Central memory CD8-positive, alpha-beta T cell (primary cell): ENCODE data around the gene ACADVL.
"Not testable (repeated sequence)": the region's sequence is repeated elsewhere in the genome, so short reads cannot be mapped to it uniquely, and the experiment has no call there.

ENCODE experiments used
- ATAC-seq: fragments of 150-1000 bp; cut with Tn5 transposase; replicated peaks from 2 replicates; pipeline ENCODE4 v1.10.0; 2022; ENCODE audit warnings: mild to moderate bottlenecking, moderate FRiP score, moderate number of reproducible peaks; ENCODE audit not compliant: poor library complexity, severe bottlenecking; ENCODE audit errors: extremely low read depth
- DNase-seq, 2 donors: peaks; one replicate each; pipeline ENCODE4 v3.0.0; 2021; ENCODE audit warnings: low spot score in 2 of 2
- H3K27ac Mint-ChIP-seq: one replicate; pipeline ENCODE4 v1.8.0; 2022; ENCODE audit warnings: low read depth, mild to moderate bottlenecking, moderate library complexity, mixed read lengths
- H3K27me3 Mint-ChIP-seq: one replicate; pipeline ENCODE4 v1.8.0; 2022; ENCODE audit warnings: mixed read lengths
- H3K36me3 Mint-ChIP-seq: one replicate; pipeline ENCODE4 v1.8.0; 2022; ENCODE audit warnings: mild to moderate bottlenecking, moderate library complexity, mixed read lengths; ENCODE audit not compliant: insufficient read depth
- H3K4me1 Mint-ChIP-seq: one replicate; pipeline ENCODE4 v1.8.0; 2022; ENCODE audit warnings: mixed read lengths
- H3K4me3 Mint-ChIP-seq: one replicate; pipeline ENCODE4 v1.8.0; 2022; ENCODE audit warnings: mild to moderate bottlenecking, moderate library complexity, mixed read lengths
- H3K9me3 Mint-ChIP-seq: one replicate; pipeline ENCODE4 v1.8.0; 2022; ENCODE audit warnings: mixed read lengths

Gene ACADVL

DNA sequence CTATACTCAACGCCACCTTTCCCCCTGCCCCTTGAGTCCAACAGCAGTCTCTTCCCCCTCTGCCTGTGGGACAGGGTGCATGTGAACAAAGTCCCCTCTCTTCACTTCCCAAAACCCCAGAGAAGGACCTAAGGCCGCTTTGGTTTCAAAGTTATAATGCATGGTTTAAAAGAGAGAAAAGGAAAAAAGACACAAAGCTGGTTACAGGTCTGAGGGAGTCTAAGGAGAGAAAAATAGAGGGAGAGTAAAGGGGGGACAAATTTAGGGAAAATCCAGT is 23.7 kb downstream of the ACADVL start:
- ATAC-seq, result no peak
- peaks cover 54% of the 10 kb centered on the region for H3K36me3 Mint-ChIP-seq
- no peak for DNase-seq
- H3K4me3 Mint-ChIP-seq, result peak overlapping the region; percentile 98
- H3K27me3 Mint-ChIP-seq, result no peaks in the 10 kb centered on the region
- H3K9me3 Mint-ChIP-seq, result no peaks in the 10 kb centered on the region
- peak overlapping the region; percentile 90 for H3K27ac Mint-ChIP-seq
- peaks cover 52% of the 10 kb centered on the region for H3K4me1 Mint-ChIP-seq

DNA sequence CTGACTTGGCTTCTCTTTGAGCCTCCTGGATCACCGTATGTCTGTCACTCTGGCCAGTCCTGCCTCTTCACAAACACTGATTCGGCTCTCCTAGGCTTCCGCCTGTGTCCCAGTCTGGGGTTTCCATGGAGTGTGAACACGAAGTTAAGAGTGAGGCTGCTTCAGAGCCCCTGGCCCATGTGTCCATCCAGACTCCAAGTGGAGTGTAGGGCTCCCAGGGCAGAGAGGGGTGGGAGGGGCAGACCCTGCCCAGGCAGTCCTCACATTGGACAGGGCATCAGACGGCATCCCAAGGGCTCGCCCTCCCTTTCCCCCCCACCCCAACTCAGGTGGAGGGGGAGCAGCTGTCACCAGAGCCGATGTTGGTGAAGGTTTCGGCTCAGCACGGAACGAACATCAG is 24.1 kb downstream of the ACADVL start:
- DNase-seq, H3K27me3 Mint-ChIP-seq, H3K9me3 Mint-ChIP-seq, ATAC-seq, H3K27ac Mint-ChIP-seq: not testable (repeated sequence)
- peaks cover 56% of the 10 kb centered on the region for H3K4me1 Mint-ChIP-seq
- peak overlapping the region; percentile 98 for H3K4me3 Mint-ChIP-seq
- H3K36me3 Mint-ChIP-seq, result peaks cover 54% of the 10 kb centered on the region

DNA sequence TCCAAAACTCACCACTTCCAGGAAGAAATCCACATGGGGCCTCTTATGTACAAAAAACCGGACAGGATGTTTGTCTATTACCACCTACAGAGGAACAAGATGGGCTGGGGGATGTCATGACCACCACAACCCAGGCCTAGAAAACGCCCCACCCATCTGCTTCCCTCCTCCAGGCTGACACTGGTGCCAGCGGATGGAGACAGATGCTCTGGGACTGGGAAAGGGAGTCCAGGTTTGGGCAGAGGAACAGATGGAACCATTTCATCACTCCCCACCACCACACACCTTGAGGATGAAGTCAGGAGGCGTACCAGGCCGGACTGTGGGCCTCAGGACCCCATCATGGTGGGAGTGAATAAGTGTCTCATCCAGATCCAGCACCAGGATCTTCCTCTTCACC is 27.0 kb downstream of the ACADVL start:
- Mint-ChIP-seq H3K4me1 (peaks cover 55% of the 10 kb centered on the region), H3K36me3 (peaks cover 44% of the 10 kb centered on the region), H3K9me3 (no peaks in the 10 kb centered on the region), H3K4me3 (no peak overlapping the region), H3K27me3 (no peaks in the 10 kb centered on the region), H3K27ac (no peak overlapping the region)
- DNase-seq (no peak), ATAC-seq (no peak)

DNA sequence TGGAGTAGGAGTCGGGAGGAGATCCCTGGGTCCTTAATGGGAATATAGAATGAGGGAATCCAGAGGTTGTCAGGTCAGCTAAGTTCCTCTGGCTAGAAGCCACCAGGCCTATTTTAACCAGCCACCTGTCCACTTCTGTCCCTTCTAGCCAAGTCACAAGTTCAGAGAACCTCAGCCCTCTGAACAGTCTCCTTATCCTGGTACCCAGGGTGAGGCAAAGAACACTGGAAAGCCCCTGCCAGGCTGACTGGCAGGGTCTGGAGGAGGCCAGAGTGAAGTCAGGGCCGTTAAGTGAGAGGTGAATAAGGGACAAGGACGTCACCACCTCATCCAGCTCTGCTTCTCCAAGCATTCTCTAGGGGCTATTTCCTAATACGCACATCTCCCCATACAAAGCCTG is 29.1 kb downstream of the ACADVL start:
- ATAC-seq (no peak), DNase-seq (no peak)
- Mint-ChIP-seq H3K27me3 (no peaks in the 10 kb centered on the region), H3K4me3 (peak overlapping the region; percentile 46), H3K4me1 (peaks cover 52% of the 10 kb centered on the region), H3K27ac (peak overlapping the region; percentile 41), H3K9me3 (no peaks in the 10 kb centered on the region), H3K36me3 (peaks cover 46% of the 10 kb centered on the region)

DNA sequence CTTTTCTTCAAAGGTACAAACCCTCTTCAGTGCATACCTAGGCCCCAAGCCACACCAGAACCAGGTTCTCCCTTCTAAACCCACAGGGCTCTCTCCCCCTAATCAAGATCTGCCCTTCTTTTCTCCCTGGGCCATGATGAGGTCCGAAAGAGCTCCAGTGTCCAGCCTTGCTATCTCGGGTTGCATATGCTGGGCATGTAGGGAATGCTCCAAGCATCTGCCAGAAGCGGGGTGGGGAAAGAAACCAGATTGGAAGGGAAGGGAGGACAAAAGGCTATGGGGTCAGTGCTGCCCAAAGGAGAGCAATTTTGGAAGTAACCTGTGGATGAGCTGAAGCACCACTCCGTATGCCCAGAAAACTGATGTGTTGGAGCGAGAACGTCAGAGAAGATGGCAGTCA is 29.5 kb downstream of the ACADVL start:
- Mint-ChIP-seq H3K27ac (peak overlapping the region; percentile 41), H3K4me1 (peaks cover 52% of the 10 kb centered on the region), H3K4me3 (peak overlapping the region; percentile 46), H3K27me3 (no peaks in the 10 kb centered on the region), H3K36me3 (peaks cover 46% of the 10 kb centered on the region), H3K9me3 (no peaks in the 10 kb centered on the region)
- ATAC-seq (no peak), DNase-seq (no peak)

DNA sequence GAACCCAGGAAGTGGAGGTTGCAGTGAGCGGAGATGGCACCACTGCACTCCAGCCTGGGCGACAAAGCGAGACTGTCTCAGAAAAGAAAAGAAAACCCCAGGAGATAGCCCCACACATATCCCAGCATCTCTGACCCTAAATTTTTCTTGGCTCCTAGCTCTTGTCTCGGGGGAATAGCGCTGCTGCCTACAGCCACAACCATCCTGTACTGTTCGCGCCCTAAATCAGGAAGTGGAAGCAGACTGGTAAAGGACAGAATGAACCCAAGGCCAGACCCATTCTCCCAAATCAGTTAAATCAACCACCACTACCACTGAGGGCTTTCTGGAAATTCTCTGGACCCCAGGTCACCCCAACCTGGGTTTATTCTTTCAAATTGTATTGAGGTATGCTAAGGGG is 30.1 kb downstream of the ACADVL start:
- H3K4me1 Mint-ChIP-seq, result peaks cover 55% of the 10 kb centered on the region
- H3K36me3 Mint-ChIP-seq, result peaks cover 46% of the 10 kb centered on the region
- H3K4me3 Mint-ChIP-seq, result peak overlapping the region; percentile 93
- DNase-seq, result no peak
- H3K9me3 Mint-ChIP-seq, result no peaks in the 10 kb centered on the region
- ATAC-seq, result no peak
- H3K27me3 Mint-ChIP-seq, result no peaks in the 10 kb centered on the region
- peak overlapping the region; percentile 93 for H3K27ac Mint-ChIP-seq

DNA sequence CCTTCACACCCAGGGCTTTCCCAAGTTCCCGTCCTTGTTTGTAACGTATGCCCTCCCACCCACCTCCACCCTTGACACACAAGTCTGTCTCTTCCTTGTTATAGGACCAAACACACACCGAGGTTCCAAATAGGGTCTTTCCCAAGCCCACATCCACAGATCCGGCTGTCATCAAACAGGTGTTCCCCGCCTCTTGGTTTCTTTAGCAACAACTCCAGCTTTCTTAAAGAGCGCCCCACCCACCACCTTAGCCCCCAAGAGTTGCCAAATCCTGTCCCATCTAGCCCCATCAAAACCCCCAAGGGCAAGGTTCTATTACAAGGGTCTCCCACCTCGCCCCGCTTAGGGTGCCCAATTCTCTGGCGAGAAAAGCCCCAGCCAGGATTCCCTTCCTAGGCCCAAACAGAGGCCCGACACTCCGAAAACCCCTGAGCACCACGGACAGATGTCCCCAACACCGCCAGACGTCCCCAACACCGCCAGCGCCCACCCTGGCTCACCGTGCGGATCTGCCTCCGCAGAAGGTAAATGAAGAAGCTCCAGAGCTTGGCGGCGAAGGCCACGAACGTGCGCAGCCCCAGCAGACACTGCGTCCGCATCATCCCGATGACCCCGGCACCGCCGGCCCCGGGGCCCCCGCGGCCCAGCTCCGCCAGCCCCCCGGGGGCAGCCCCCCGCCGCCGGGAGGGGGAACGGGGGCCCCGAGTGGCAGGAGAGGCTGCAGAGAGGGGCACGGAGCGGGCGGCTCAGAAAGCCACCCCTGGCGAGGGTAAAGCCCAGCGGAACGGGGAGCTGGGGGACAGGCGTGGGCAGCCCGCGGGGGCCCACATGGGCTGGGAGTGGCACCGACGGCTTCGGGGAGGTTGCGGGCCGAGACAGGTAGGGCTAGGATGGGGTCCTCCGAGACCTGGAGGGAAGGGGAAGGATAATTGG is 31.2 kb downstream of the ACADVL start:
- peaks cover 48% of the 10 kb centered on the region for H3K36me3 Mint-ChIP-seq
- peak overlapping the region; percentile 93 for H3K27ac Mint-ChIP-seq
- H3K9me3 Mint-ChIP-seq, result no peaks in the 10 kb centered on the region
- peak overlapping the region; percentile 93 for H3K4me3 Mint-ChIP-seq
- DNase-seq (no peak), ATAC-seq (peak; percentile 10)
- H3K27me3 Mint-ChIP-seq, result no peaks in the 10 kb centered on the region
- peaks cover 55% of the 10 kb centered on the region for H3K4me1 Mint-ChIP-seq

DNA sequence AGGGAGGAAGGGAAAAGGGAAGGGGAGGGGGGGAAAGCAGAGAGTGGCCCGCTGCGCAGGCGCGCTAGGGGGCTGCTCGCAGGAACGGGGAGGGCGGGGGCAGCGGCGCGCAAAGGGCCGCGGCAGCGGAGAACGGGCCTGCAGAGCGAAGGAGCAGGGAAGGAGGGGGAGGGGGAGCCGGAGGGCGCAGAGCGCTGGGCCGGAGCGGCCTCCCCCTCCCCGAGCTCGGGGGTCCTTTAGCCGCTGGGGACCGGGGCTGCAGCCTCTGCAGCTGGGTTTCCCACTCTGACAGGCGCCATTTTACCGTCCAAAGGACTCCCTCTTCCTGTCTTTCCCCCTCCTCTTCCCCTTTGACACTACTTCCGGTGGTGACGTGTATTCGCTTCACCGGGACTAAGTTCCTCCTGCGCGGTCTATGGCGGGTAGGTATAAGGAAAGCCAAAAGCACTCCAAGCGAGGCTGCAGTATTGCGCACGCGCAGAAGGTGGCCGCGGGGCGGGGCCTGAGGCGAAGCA is 32.0 kb downstream of the ACADVL start, which contains the start of gene CTDNEP1:
Gene CTDNEP1, minus strand, starts transcription at position 74 of the 515 bp plus-strand sequence. CDS start 438 bp downstream, outside the sequence.
- no peaks in the 10 kb centered on the region for H3K27me3 Mint-ChIP-seq
- peak; percentile 96 for ATAC-seq

DNA sequence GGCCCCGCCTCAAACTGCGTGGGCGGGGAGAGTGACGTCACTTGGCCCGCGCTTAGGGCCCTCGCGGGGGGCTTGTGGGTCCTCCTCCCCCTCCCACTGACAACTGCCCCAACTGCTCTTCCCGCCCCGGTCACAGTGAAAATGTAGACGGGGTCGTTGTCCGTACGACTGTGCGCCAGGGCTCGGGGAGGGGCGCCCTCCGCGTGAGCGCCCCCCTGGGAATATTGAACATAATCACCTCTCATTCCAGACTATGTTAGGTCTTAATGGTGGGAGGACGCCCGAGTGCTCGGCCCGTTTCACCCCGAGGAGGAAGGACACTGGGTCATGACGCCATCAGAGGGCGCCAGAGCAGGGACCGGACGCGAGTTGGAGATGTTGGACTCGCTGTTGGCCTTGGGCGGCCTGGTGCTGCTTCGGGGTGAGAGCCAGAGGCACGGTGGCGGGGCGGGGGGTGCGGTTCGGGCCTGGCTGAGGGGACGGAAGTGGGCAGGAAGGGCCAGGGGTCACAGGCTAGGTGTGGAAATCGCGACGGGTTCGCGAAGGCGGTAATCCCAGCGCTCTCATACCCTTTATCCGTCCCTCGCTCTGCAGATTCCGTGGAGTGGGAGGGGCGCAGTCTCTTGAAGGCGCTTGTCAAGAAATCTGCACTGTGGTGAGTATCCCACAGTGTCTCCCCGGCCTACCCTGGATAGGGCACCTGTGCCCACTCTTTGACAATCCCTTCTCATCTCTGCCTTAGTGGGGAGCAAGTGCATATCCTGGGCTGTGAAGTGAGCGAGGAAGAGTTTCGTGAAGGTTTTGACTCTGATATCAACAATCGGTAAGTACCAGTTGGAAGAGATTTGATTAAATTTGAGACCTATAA is 32.7 kb downstream of the ACADVL start, which contains the start of gene ELP5:
Gene ELP5, plus strand, starts transcription at position 40 of the 868 bp plus-strand sequence. Its CDS starts 336 bp downstream, at position 376.
- Mint-ChIP-seq H3K27ac (peak within 1 kb of the TSS; percentile 93), H3K4me3 (peak within 1 kb of the TSS; percentile 93), H3K9me3 (no peaks in the 10 kb centered on the region), H3K27me3 (no peaks in the 10 kb centered on the region), H3K36me3 (peaks cover 50% of the 10 kb centered on the region), H3K4me1 (peaks cover 46% of the 10 kb centered on the region)
- ATAC-seq (peak; percentile 57), DNase-seq (peak; percentile 80 to 83)

More for the DNA sequence above, 32.0 kb downstream of the ACADVL start, which contains the start of gene CTDNEP1:
- Mint-ChIP-seq H3K4me1 (peaks cover 48% of the 10 kb centered on the region), H3K4me3 (peak within 1 kb of the TSS; percentile 93), H3K9me3 (no peaks in the 10 kb centered on the region), H3K27ac (peak within 1 kb of the TSS; percentile 93), H3K36me3 (peaks cover 49% of the 10 kb centered on the region)
- DNase-seq, result peak; percentile 96 to 98

DNA sequence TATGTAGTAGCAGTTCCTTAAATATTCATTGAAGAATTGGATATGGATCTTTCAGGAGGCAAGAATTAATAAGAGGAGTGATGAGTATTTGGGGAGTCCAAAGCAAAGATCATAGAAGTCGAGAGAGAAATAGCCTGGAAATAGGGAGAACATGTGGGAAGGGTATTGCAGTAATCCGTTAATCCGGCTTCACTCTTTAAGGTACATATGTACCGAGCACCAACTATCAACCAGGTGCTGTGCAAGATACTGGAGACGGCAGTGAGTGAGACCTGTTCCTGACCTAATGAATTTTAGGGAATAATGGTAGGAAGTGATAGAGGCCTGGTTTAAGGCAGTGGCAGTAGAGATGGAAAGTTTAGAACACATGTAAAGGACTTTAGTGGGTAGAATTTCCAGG is 33.3 kb downstream of the ACADVL start:
- peak overlapping the region; percentile 93 for H3K4me3 Mint-ChIP-seq
- H3K4me1 Mint-ChIP-seq, result peaks cover 46% of the 10 kb centered on the region
- DNase-seq (no peak), ATAC-seq (no peak)
- no peaks in the 10 kb centered on the region for H3K9me3 Mint-ChIP-seq
- peak overlapping the region; percentile 93 for H3K27ac Mint-ChIP-seq
- no peaks in the 10 kb centered on the region for H3K27me3 Mint-ChIP-seq
- peaks cover 52% of the 10 kb centered on the region for H3K36me3 Mint-ChIP-seq

DNA sequence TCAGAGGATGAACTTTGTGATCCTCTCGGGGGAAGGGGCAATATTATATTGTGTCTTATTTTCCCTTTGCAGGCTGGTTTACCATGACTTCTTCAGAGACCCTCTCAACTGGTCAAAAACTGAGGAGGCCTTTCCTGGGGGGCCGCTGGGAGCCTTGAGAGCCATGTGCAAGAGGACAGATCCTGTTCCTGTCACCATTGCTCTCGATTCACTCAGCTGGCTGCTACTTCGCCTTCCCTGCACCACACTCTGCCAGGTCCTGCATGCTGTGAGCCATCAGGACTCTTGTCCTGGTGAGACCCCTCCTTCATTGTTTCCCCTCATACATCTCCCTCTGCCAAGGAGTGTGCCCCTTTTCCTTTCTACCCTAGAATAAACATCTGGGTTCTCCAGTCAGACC is 34.8 kb downstream of the ACADVL start:
- ATAC-seq (no peak), DNase-seq (no peak)
- Mint-ChIP-seq H3K9me3 (no peaks in the 10 kb centered on the region), H3K36me3 (peaks cover 51% of the 10 kb centered on the region), H3K4me3 (no peak overlapping the region), H3K4me1 (peaks cover 33% of the 10 kb centered on the region), H3K27me3 (no peaks in the 10 kb centered on the region), H3K27ac (no peak overlapping the region)

DNA sequence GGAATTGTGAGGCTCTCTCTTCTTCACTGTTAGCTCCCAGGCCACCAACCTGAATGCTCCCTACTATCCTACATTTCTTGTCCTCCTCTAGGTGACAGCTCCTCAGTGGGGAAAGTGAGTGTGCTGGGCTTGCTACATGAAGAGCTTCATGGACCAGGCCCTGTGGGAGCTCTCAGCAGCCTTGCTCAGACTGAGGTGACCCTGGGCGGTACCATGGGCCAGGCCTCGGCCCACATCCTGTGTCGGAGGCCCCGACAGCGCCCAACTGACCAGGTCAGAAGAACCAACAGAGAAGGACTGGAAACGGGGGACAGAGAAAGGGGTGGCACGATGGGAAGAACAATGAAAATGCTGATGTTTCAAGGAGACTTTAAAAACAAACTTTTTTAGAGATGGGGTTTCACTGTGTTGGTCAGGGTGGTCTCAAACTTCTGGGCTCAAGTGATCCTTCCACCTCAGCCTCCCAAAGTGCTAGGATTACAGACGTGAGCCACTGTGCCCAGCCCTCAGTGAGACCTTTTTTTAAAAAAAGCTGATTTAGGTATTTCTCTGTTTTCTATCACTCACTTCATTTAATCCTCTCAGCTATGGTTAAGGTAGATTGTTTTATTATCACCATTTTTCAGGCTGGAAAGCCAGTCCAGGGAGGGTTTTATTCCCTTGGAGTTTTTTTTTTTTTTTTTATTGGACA is 37.2 kb downstream of the ACADVL start:
- H3K9me3 Mint-ChIP-seq, result no peaks in the 10 kb centered on the region
- DNase-seq, result no peak
- ATAC-seq, result no peak
- no peak overlapping the region for H3K4me3 Mint-ChIP-seq
- H3K36me3 Mint-ChIP-seq, result peaks cover 46% of the 10 kb centered on the region
- peaks cover 19% of the 10 kb centered on the region for H3K4me1 Mint-ChIP-seq
- H3K27ac Mint-ChIP-seq, result no peak overlapping the region
- no peaks in the 10 kb centered on the region for H3K27me3 Mint-ChIP-seq
